ENCODE measurements around the gene MAZ.

DNA sequence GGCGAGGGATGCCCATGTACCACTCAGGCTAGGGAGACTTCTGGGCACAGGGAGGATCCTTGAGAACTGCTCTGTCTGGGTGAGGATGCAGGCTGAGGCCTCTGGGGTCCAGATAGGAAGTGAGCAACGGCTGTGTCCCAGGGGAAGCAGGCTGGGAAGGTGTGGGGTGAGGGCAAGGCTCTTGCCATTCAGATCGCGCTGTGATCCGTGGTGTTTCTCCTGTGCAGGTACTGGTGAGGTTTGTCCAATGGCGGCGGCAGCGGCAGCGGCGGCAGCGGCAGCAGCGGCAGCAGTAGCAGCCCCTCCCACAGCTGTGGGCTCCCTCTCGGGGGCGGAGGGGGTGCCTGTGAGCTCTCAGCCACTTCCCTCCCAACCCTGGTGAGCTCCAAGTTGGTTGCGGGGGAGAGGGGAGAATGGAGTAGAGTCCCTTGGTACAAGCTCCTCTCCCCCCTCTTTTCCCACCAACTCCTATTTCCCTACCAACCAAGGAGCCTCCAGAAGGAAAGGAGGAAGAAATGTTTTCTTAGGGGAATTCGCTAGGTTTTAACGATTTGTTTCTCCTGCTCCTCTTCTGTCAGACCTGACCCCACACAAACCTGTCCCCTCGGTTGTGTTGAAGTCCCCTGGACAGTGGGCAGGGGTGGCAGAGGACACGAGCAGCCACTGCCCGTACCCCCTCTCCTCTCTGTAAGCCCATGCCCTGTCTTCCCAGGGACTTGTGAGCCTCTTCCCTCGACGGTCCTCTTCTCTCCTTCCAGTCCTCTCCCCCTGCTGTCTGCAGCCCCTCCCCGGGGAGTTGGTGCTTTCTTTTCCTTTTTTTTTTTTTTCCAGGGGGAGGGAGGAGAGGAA lies 3.7 kb downstream of the MAZ start:
- no peak for TF ChIP-seq CTCF (IDR thresholded peaks at IDR 0.05; ENCODE audit: insufficient read depth, low read length, poor library complexity, severe bottlenecking)
- no peak for TF ChIP-seq EZH2phosphoT487 (conservative IDR thresholded peaks at IDR 0.05; ENCODE audit: low read length)

Measured in SU-DHL-6 (cell line).